Measurements from ENCODE around the gene CNIH4.
"Not testable (repeated sequence)": the region's sequence is repeated elsewhere in the genome, so short reads cannot be mapped to it uniquely, and the experiment has no call there.

The CNIH4 gene

DNA sequence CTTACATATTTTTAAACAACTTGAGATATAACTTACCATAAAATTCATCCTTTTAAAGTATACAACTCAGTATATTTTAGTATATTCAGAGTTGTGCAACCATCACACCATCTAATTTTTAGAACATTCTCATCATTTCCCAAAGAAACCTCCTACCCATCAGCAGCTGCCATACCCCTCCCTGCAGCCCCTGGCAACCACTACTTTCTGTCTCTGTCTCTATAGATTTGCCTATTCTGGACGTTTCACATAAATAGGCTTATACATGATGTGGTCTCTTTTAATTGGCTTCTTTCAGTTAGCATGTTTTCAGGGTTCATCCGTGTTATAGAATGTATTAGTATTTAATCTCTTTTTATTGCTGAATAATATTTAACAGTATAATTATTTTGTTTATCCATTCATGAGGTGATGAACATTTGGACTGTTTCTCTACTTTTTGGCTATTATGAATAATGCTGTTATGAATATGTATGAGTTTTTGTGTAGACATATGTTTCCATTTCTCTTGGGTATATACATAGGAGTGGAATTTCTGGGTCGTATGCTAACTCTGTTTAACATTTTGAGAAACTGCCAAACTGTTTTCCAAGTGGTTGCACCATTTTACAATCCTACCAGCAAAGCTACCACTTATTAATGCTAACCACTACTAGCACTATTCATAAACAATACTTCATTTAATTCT, 48.4 kb downstream of the CNIH4 start:
- no peak for DNase-seq

DNA sequence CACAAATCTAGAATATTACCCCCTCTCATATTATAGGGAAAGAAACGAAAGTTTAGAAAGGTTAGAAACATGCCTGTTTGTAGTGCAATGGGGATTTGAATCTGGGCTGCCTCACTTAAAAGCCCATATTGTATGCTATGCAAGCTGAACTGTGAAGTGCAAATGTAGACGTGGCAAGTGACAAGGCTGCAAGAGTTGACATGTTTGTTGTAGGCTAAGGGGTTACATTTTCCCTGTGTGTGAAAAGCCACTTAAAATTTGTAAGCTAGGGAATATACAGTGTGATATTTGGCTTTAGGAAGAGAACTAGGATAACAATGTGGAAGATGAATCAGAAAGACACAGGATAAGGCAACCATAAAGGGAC, 48.9 kb downstream of the CNIH4 start:
- no peak for DNase-seq

DNA sequence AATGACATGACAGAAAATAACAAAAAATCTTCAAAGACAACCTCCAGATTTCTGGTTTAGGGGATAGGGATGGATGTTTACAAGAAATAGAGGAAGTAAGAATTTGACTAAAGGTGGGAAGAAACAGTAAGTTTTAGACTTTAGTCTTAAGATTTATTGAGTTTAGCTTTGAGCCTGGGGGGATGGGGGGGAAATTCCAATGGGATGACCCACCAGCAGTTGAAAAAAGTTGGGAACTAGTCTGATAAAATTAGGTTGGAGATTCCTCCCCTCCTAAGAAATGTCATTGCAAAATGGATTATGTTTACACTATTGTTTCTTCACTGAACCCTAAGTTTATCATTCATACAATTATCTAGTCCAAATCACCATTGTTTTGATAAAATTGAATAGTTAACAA, 49.5 kb downstream of the CNIH4 start:
- DNase-seq: no peak

DNA sequence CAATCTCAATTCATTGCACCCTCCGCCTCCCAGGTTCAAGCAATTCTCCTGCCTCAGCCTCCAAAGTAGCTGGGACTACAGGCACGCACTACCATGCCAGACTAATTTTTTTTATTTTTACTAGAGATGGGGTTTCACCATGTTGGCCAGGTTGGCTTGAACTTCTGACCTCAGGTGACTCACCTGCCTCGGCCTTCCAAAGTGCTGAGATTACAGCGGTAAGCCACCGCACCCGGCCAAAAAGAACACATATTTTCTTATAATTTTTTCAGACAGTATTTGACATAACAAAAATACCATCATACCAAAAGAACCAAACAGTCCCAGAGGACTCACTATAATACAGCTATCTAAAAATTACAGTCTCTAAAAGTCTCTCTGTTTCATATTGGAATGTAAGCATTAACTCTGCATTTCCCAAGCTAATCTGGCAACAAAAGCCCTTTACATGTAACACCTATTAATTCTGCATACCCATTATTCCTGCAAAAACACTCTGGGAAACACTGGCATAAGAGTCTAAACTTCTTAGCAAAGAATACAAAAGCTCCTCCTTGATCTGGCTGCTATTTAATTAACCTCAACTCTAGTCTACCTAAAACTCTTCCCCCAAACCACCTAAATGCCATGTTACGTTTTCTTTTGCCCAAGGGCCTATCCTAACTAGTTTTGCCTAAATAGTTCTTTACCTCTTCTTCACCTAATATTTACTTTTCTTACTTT, 51.1 kb downstream of the CNIH4 start:
- no peak for DNase-seq

DNA sequence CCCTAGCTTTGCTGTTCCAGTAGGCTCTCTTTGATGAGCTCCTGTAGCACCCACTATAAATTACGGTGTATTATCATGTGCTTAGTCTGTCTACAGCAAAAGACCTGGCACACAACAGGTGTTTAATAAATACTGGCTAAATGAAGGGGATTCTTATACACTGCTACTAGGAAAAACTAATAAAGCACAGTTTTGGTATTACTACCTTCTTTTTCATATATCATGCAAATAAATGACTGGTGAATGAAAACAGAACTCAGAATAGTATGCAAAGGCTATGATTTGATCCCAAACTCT, 51.6 kb downstream of the CNIH4 start:
- no peak for DNase-seq

DNA sequence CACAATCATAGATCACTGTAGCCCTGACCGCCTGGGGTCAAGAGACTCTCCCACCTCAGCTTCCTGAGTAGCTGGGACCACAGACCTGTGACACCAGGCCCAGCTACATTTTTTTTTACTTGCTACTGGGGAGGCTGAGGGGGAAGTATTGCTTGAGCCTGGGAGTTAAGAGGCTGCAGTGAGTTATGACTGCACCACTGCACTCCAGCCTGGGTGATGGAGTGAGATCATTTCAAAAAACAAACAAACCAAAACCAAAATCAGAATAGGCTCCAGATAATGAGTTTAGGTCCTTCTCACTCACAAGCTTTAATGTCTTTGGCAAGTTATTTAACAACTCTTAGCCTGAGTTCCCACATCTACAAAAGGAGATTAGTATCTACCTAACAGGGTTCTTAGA, 55.1 kb downstream of the CNIH4 start:
- DNase-seq: no peak

DNA sequence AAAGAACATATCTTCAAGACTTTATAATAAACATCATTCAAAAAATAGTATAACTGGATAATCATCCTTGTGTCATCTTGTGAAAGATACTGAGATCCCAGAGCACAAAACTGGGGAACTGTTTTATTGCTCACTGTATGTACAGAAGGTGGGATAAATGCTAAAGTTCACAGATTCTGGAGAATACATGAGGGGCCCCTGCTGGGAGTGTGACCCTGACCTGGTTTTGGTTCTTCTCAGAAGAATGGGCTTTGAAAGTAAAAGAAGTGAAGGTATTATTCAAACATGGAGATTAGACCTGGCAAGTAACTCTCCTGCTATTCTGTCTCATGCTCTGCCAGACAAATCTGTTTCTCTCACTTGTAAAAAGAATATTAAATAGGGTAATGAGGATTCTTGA, 63.4 kb downstream of the CNIH4 start:
- no peak for DNase-seq

DNA sequence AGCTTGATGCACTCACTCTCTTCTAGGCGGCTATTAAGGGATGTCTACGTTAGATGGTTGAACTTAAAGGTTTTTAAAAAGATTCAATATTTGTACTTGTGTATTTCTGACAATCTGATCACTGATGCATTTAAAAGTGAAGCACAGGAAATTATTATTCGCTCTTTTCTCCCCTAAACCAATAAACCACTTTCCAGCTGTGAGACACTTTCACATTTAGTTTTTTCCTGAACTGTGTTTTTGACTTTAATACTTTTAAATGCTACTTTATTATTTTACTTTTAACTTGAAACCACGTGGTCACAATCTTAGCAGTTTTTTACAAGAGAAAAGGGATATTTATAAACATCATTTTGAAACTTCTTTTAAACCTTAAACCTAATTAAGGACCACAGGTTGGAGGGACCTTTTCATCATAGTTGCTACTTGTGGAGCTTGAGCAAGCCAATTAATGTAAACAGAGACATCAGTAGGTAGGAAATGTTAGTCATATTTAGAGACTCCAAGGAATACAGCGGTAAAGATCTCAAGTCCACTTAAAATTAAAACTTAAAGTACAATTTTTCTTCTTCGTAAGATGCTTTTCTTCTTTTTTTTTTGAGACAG, 68.7 kb downstream of the CNIH4 start:
- DNase-seq: no peak

DNA sequence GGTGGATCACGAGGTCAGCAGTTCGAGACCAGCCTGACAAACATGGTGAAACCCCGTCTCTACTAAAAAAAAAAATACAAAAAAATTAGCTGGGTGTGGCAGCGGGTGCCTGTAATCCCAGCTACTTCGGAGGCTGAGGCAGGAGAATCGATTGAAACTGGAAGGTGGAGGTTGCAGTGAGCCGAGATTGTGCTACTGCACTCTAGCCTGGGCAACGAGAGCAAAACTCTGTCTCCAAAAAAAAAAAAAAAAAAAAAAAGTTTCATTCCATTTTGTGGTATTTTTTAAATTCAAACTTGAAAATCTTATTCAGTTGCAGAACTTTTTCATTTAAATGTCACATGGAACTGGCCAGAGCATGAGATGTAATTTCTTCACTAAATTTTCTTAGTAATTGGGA, 70.2 kb downstream of the CNIH4 start:
- DNase-seq: not testable (repeated sequence)

DNA sequence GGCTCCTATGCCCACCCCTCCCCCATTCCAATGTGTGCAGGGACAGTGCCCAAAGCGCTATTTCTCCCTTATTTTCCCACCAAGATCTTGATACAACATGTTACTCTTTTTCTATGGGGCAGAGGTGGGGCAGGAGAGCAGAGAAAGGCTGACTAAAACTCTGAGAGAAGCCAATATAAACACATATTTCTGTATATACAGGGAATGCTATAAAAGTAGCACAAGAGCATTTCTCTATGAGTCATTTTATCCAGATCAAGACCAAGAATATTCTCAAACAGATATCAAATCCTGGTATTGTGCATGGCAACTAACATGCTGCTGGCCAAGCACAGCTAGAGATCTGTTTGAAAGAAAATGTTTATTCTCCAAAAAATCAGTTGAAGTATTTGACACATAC, 70.7 kb downstream of the CNIH4 start:
- DNase-seq: no peak

DNA sequence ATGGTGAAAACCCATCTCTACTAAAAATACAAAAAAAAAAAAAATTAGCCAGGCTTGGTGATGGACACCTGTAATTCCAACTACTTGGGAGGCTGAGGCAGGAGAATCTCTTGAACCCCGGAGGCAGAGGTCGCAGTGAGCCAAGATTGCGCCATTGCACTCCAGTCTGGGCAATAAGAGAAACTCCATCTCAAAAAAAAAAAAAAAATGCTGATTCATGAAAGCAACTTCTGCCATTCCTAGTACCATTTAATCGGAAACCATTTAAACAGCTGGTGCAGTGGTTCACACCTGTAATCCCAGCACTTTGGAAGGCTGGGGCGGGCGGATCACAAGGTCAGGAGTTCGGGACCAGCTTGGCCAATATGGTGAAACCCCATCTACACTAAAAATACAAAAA, 72.0 kb downstream of the CNIH4 start:
- DNase-seq: not testable (repeated sequence)
